Neural crest cell (in vitro differentiated cells): ENCODE data around the gene UMAD1. TPM values are rescaled to one million over a fixed set of nuclear protein-coding genes. Genes with fewer than 3 reads are reported as not detected.

Experiments
- DNase-seq: peaks from one replicate; pipeline ENCODE4 v3.0.0; 2021; ENCODE audit warnings: low read depth, mixed read lengths, low spot score
- H3K27ac Mint-ChIP-seq: one replicate; pipeline ENCODE4 v1.8.0; 2021; ENCODE audit warnings: mild to moderate bottlenecking, mixed read lengths; ENCODE audit not compliant: unreplicated experiment
- H3K27me3 Mint-ChIP-seq: 2 replicates; pipeline ENCODE4 v1.8.0; 2021; ENCODE audit warnings: low read depth, mild to moderate bottlenecking, mixed read lengths
- H3K36me3 Mint-ChIP-seq: 2 replicates; pipeline ENCODE4 v1.8.0; 2021; ENCODE audit warnings: low read depth, mild to moderate bottlenecking, mixed read lengths
- H3K4me1 Mint-ChIP-seq: 2 replicates; pipeline ENCODE4 v1.8.0; 2021; ENCODE audit warnings: mixed read lengths
- H3K4me3 Mint-ChIP-seq: one replicate; pipeline ENCODE4 v1.8.0; 2021; ENCODE audit warnings: mild to moderate bottlenecking, mixed read lengths
- H3K9me3 Mint-ChIP-seq: 2 replicates; pipeline ENCODE4 v1.8.0; 2021; ENCODE audit warnings: mixed read lengths
- total RNA-seq: library from RNA; stranded (reverse); gene quantifications from 2 replicates; pipeline ENCODE4 v1.2.1, GENCODE V29; 2021
- TF ChIP-seq, protein P1 (sequence below): fragments of 200-600 bp; sonication (generic); conservative IDR thresholded peaks from 2 replicates; pipeline ENCODE4 v1.5.0; 2021; ENCODE audit warnings: antibody characterized with exemption, mild to moderate bottlenecking

Gene UMAD1
- total RNA-seq, 1 donor from 2014 or later: 9.8 TPM

GRCh38 chr7:7902845-7903244 is 262.3 kb downstream of the UMAD1 start:
- H3K9me3 Mint-ChIP-seq: no peaks in the 10 kb centered on the region
- no peaks in the 10 kb centered on the region for H3K4me1 Mint-ChIP-seq
- H3K36me3 Mint-ChIP-seq: no peaks in the 10 kb centered on the region
- DNase-seq: no peak
- H3K27ac Mint-ChIP-seq: no peak overlapping the region
- no peaks in the 10 kb centered on the region for H3K27me3 Mint-ChIP-seq
- TF ChIP-seq, protein P1, sequence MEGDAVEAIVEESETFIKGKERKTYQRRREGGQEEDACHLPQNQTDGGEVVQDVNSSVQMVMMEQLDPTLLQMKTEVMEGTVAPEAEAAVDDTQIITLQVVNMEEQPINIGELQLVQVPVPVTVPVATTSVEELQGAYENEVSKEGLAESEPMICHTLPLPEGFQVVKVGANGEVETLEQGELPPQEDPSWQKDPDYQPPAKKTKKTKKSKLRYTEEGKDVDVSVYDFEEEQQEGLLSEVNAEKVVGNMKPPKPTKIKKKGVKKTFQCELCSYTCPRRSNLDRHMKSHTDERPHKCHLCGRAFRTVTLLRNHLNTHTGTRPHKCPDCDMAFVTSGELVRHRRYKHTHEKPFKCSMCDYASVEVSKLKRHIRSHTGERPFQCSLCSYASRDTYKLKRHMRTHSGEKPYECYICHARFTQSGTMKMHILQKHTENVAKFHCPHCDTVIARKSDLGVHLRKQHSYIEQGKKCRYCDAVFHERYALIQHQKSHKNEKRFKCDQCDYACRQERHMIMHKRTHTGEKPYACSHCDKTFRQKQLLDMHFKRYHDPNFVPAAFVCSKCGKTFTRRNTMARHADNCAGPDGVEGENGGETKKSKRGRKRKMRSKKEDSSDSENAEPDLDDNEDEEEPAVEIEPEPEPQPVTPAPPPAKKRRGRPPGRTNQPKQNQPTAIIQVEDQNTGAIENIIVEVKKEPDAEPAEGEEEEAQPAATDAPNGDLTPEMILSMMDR: no peak
- H3K4me3 Mint-ChIP-seq: no peak overlapping the region

- no peaks in the 10 kb centered on the region for H3K27me3 Mint-ChIP-seq
- H3K9me3 Mint-ChIP-seq: no peaks in the 10 kb centered on the region
- no peaks in the 10 kb centered on the region for H3K4me1 Mint-ChIP-seq
- DNase-seq: no peak
- TF ChIP-seq, protein P1: no peak
- H3K27ac Mint-ChIP-seq: no peak overlapping the region
- H3K36me3 Mint-ChIP-seq: no peaks in the 10 kb centered on the region
- H3K4me3 Mint-ChIP-seq: no peak overlapping the region
Measured at GRCh38 chr7:7907306-7907705, 266.8 kb downstream of the UMAD1 start.

DNA sequence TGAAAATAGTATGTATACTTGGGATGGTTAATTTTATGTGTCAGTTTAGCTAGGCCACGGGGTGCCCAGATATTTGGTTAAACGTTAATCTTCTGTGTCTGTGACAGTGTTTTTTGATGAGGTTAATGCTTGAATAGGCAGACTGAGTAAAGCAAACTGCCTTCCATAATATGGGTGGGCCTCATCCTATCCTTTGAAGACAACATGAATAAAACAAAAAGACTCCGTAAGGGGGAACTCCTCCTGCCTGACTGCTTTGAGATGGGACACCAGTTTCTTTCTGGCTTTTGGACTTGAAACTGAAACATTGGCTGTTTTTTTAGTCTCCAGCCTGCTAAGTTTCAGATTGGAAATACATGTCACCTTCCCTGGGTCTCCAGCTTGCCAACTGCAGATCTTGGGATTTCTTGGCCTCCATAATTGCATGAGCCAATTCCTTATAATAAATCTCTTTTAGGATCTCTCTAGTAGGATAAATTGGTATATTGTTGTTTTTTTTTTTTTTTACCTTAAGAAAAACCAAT is 268.1 kb downstream of the UMAD1 start:
- TF ChIP-seq, protein P1: no peak
- Mint-ChIP-seq H3K4me1 (no peaks in the 10 kb centered on the region), H3K9me3 (no peaks in the 10 kb centered on the region), H3K27ac (no peak overlapping the region), H3K36me3 (no peaks in the 10 kb centered on the region), H3K27me3 (no peaks in the 10 kb centered on the region), H3K4me3 (no peak overlapping the region)
- DNase-seq: no peak

- no peak for DNase-seq
- Mint-ChIP-seq H3K4me1 (no peaks in the 10 kb centered on the region), H3K4me3 (no peak overlapping the region), H3K27ac (no peak overlapping the region), H3K36me3 (no peaks in the 10 kb centered on the region), H3K9me3 (no peaks in the 10 kb centered on the region), H3K27me3 (no peaks in the 10 kb centered on the region)
- TF ChIP-seq, protein P1: no peak
Measured at GRCh38 chr7:7909376-7909775, 268.8 kb downstream of the UMAD1 start.

DNA sequence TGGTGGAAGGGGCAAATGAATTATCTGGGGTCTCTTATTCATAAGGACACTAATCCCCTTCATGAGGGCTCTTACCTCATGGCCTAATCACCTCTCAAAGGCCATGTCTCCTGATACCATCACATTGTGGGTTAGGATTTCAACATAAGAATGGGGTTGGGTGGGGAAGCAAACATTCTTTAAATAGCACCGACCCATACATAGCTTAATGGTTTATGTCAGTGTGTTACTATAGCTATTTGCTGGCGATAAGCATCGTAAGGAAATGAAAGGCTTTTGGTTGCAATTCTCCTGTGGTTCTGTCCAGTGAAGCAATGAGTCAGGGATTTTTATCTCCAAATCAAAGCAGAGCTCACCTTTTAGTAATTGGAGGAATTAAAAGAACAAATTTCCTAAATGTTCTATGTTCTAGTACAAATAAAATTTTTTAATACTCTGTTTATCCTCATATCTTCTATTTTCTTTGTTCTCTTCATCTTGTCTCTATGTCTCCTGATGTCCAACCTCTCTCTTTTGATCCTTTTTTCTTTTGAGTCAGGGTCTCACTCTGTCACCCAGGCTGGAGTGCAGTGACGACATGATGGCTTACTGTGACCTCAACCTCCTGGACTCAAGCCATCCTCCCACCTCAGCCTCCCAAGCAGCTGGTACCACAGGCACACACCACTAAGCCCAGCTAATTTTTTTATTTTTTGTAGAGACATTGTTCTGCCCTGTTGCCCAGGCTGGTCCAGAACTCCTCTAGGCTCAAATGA is 271.0 kb downstream of the UMAD1 start:
- H3K9me3 Mint-ChIP-seq: peaks cover 3% of the 10 kb centered on the region
- no peaks in the 10 kb centered on the region for H3K4me1 Mint-ChIP-seq
- no peaks in the 10 kb centered on the region for H3K27me3 Mint-ChIP-seq
- H3K27ac Mint-ChIP-seq: no peak overlapping the region
- no peak for DNase-seq
- H3K36me3 Mint-ChIP-seq: no peaks in the 10 kb centered on the region
- H3K4me3 Mint-ChIP-seq: no peak overlapping the region
- TF ChIP-seq, protein P1: no peak
